A172 (cell line): ENCODE results near the gene GLDC. TPM values are rescaled to one million over a fixed set of nuclear protein-coding genes. Genes with fewer than 3 reads are reported as not detected.
"Not testable (repeated sequence)": the region's sequence is repeated elsewhere in the genome, so short reads cannot be mapped to it uniquely, and the experiment has no call there.

Experiments
- DNase-seq: peaks from one replicate; pipeline ENCODE4 v3.0.0-alpha.2; 2015; ENCODE audit warnings: low spot score
- total RNA-seq: library from RNA; depleted of rRNA; stranded (reverse); fragments of >200 nt; shearing (Covaris generic); gene quantifications from 2 replicates; pipeline ENCODE4 v1.2.3, GENCODE V29; 2014

GLDC gene
- total RNA-seq, 1 experiment from 2014 or later: 2.9 TPM

DNA sequence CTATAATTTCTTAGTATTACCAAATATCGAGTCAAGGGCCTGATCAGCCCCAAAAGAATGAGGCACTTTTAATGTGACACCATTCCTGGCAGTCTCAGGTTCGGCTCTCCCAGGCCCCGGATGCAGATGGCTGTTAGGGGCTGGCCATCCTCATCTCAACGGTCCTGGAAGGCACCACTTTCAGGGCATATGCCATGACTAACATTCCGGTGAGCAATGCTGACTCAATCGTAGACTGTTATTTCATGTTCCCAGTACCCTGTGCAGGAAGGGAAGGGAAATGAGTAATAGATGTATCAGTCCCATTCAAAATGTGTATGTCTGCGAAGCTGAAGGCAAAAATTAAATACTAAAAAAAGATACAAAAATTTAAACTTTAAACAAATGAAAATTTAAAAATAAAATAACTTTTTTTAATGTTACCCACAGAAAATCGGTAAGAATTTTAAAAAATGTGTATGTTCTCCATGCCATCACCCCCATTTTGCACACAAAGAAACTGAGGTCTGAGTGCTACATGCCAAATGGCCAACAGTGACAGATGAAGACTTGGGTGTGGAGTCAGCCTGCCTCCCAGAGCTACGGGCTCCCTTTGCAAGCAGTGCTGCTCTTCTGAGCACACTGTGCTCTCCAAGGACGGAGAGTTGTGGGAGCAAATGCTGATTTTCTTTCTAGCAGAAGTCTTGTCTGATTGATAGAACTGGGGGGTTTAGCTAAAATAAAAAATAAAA, 79.0 kb downstream of the GLDC start:
- DNase-seq: peak; percentile 96

DNA sequence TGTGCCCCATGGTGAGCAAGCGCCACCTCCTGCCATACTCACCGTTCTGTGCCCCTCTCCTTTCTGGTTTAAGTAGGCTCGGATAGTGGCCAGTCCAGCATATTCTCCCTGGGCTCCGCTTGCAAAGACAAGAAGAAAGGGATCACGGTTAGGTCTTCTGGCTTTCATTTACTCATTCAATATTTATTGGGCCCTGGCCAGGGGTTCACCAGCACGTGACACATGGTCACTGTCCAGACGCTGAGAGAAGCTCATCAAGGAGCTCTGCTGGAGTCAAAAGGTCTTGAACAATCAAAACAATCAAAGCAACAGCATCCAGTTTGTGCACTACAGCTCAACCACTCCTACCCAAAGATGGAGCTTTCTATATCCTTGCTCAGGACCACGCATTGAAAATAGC, 80.2 kb downstream of the GLDC start:
- DNase-seq: no peak

DNA sequence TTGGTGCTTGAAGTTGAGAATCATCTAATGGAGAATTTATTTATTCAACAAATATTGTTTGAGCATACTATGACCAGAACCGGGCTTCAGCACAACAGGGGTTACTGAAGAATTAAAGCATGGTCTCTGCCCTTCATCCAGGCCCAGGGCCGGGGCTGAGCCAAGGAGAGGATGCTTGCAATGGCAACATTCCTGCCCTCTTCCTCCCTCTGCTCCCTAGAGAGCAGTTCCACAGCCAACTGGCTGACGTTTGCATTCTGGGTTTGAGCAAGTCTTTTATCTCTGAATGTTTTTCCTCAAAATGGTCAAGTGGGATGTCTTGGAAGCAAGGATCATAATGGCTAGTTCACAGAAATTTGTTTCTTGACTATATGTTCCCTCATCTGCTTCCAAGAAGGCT, 80.7 kb downstream of the GLDC start:
- DNase-seq: no peak

DNA sequence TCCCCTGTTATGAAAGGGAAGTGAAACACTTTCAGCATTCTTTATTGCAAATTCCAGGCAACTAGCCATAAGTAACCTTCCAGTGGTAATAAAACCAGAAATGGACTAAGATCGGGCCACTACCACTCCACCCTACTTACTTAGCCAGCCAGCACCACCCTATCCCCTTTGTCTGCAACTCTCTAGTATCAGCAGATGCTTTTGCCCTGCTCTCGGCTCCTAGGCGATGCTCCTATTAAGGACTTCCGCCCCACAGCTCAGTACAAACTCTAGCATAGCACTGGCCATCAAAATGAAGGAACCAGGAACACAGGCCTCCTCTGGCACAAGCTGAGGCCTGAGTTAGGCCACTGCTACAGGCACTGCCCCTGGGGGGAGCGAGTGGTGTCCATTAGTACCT, 81.2 kb downstream of the GLDC start:
- peak; percentile 53 for DNase-seq

DNA sequence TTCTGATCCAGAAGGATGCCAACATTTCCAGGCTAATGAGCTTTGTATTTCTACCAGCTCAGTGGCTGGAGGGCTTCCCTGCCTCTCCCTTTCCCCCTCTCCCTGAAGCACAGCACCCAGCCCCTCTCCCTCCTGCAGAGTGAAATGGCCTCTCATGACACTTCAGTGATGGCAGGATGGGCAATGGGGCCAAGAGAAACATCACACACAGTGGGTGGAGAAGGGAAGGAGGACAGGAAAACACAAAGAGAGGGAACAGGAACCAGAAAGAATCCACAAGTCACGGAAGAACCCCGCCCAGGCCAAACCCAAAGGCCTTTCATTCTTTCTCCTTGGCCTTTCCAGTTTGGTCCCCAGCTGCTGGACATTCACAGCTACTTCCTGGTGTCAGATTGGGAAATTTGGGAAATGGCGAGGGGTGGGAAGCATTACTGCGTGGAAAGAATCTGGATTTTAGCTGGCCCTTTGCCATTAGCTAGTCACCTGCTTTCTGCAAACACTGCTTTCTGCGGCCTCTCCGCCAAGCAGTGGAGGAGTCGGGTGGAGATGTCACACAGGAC, 82.6 kb downstream of the GLDC start:
- DNase-seq: no peak

DNA sequence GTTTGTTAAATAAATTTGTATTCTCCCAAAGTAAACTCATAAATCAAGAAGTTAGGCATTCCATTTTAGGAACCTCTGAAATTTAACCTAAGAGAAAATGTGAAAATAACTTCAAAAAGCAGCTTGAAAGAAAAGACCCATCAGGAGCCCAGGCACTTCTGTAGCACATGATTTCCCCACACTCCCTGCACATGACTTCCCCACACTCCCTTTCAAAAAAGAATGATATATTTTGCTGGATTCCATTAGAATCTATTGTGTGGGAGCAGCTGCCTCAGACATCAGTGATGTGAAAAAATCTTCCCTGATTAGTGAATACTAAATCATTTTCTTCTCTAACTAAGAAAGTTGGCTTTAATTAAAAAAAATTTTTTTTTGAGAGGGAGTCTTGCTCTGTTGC, 83.3 kb downstream of the GLDC start:
- no peak for DNase-seq

DNA sequence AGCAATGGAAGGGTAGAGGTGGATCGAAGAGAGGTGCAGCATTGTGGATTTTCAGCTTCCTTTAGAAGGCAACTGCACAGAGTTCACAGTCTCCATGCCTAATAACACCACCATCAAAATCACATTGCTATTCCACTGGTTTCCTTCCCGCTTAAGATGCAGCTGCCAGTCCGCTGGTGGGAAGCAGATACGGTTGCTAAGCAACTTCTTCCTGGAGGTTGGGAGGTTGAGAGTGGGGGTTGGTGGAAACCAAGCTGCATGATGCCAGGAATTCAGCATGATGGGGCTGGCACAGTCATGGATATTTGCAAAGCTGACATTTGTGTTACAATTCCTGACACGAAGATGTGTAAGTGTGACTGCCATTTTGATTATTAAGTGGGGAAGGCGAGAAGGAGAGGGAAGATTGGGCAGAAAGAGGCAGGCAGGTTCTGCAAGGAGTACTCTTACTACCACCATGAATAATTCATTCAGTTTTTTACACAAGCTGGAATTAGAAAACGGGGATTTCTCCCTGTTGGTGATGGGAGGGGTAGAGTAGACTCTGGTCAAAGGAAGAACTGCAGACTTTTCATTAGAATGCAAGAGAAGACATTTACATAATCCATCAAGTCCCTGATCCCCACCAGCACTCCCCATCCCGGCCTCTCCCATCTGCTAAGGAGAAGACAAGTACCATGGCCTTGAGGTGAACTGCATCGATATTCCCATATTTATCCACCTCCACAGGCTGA, 87.5 kb downstream of the GLDC start:
- DNase-seq: no peak

DNA sequence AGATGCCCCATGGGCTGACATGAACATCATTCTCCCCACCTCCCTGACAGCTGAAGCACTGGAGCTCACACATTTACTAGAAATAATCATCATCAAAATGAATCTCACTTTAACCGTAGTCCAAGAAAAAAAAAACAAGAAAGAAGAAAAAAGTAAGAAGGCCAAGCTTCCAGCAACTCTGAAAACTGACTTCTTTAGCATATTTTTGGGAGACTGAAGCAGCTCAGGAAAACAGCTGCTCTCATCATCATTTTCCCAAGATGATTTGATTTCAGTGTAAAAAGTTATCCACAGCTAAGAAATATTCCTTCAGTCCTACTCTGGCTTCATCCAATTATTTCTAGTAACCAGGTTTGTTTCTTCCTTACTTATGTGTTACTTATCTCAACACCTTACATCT, 91.7 kb downstream of the GLDC start:
- DNase-seq: no peak

DNA sequence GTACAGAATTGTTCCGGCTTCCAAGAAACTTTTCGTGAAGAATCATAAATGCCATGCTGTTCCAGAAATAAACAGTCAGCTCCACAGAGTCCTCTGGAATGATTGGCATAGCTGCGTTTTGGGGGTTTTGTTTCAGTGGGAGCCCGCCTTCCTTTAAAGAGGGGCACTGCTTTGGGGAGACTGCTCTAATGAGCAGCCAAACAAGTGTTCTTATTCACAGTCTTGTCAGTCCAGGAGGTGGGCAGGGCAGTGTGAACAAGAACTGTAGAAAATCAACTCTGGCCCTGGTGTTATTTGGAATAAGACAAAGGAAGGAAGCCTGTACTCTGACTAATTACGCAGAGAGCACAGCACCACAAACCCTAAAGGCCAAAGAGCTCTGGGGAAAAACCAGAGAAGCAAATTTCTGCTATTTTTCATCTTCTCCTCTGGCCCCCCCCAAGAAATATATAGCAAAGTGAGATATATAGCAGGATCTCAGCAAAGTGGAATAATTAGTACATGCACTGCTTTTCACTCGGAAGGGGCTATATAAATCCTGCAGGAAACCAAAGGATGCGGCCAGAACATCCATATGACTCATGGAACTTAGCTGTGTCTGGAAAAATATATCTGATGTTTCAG, 92.9 kb downstream of the GLDC start:
- DNase-seq: peak; percentile 36

DNA sequence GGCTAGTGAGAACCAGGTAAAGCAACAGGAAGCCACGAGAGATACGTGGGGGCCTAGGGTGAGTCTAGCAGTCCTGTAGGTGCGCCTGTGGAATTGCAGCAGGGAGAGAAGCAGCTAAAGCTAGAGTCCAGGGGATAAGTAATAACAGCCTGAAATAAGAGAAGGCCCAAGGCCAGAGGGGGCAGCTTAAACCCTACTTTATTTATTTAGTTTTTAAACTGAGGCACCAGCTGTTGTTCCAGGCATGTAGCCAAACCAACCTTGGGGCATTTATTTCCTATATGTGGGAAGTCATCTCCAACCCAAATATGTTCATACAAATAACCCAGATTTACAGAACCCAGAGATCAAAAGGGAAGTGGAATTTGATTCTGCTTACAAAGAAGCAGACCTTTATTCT, 93.5 kb downstream of the GLDC start:
- DNase-seq: peak; percentile 8

DNA sequence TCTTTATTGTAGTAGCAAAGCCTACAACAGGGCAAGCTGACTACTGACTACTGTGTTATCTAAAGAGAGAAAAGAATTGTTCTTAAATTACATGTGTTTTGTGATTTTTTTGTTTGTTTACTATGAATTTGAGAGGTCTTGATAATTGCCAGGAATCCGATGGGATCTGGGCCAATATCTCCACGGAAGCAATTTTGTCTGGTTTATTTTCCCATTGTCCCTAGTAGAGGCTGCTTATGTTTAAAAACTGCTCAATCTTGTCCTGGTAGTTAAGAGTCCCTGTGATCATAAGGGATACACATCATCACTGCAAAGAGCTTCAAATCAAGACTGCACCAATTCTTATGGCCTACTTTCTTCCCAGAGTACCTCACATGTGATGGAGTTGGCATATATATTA, 94.4 kb downstream of the GLDC start:
- DNase-seq: no peak

DNA sequence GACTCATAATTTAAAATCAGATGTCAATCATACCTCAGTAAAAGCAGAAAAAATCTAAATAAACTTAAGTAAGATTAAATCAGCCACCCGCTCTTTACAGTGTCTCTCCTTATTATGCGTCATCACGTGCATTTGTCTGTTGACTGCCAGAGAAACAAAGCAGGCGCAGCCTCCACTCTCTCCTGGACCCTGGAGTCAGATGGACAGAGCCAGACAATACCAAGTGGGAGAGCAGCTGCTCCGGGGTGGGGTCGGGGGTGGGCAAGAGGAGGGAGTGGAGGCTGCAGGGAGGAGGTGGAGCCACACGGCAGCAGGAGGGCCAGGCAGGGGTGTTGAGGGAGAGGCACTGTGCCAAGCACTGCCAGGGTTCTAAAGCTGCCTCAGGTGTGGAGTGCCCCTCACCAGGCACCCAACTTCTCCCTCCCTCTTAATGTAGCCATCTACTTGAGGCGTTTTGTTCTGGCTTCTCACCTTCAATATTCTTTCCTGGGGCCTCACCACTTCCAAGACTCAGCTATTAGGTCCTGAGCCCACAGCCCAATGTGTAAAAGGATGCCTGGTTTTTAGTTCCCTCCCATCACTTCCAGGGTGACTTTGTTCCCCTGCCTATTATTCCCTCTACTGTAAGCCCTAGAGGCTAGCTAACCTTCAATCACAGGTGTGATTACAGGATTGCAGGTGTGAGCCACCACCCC, 96.3 kb downstream of the GLDC start:
- no peak for DNase-seq

DNA sequence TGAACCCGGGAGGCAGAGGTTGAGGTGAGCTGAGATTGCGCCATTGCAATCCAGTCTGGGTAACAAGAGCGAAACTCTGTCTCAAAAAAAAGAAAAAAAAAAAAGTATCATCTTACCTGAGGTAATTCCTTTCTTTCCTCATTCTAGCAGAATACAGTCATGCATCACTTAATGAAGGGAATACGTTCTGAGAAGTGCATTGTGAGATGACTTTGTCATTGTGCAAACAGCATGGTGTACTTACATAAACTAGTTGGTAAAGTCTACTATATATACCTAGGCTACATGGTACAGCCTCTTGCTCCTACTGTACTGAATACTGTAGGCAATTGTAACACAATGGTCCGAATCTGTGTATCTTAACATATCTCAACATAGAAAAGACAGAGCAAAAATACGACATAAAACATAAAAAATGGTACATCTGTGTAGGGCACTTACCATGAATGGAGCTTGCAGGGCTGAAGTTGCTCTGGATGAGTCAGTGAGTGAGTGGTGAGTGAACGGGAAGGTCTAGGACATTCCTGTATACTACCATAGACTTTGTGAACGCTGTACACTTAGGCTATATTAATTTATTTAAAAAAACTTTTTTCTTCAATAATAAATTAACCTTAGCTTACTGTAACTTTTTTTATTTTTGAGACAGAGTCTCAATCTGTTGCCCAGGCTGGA, 100.4 kb downstream of the GLDC start:
- DNase-seq: no peak

DNA sequence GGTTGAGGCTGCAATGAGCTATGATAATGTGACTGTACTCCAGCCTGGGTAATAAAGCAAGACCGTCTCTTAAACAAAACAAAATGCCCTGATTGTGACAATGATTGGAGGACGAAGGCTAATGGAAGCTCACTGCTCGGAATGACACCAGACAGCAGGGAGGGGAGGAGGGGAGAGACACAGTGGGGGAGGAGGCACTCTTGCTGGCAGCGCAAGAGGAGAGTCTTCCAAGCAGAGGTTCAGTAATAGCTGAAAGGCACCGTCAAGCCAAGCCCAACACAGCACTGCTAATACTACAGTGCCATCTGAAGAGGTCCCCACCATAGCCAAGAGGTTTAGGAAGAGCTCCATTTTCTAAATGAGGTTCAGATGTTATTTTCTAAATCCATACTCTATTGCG, 102.3 kb downstream of the GLDC start:
- DNase-seq: no peak

DNA sequence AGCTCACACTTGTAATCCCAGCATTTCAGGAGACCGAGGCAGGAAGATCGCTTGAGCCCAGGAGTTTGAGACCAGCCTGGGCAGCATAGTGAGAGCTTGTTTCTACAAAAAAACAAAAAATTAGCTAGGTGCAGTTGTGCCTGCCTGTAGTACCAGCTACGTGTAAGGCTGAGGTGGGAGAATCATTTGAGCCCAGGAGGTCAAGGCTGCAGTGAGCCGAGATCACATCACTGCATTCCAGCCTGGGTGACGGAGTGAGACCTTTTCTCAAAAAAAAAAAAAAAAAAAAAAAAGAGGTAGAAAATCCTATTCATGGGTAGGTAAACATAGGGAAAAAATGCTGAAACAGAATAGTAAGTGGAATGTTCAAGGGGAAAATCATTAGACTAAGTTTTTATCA, 102.9 kb downstream of the GLDC start:
- DNase-seq: not testable (repeated sequence)

DNA sequence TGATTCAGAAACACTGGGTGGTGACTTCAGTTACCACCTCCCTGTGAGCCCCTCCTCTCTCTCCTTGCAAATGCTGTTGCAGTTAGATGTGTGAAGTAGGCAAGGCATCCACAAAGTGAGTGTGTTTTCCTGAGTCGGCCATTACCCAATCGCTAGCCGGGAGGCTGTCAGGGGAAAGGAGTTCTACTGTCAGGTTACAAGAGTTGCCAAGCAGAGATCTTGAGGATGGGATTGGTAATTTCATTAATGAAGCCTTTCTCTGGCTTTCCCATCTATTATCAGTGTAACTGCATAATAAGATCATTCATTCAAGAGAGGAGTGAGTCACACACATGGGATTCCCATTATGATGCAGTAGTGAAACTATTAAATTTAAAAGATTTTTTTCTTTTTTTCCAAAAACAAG, 106.9 kb downstream of the GLDC start:
- DNase-seq: peak; percentile 33

DNA sequence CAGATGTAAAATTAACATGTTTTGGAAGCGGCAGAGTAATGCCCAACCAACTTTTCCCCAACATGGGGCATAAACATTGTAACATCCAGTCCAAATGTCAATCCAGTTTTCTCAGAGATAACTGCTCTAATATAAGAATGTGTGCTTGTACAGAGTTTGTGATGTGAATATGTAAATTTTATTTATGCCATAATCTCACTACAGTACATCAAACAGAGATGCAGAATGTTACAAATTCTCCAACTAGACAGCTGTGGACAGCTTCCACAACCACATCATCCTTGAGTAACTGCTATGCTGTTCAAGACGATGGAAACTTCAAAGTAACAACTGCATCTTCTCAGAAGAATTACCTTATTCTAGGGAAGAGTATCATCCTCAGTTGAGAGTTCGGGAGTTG, 109.9 kb downstream of the GLDC start:
- DNase-seq: no peak

DNA sequence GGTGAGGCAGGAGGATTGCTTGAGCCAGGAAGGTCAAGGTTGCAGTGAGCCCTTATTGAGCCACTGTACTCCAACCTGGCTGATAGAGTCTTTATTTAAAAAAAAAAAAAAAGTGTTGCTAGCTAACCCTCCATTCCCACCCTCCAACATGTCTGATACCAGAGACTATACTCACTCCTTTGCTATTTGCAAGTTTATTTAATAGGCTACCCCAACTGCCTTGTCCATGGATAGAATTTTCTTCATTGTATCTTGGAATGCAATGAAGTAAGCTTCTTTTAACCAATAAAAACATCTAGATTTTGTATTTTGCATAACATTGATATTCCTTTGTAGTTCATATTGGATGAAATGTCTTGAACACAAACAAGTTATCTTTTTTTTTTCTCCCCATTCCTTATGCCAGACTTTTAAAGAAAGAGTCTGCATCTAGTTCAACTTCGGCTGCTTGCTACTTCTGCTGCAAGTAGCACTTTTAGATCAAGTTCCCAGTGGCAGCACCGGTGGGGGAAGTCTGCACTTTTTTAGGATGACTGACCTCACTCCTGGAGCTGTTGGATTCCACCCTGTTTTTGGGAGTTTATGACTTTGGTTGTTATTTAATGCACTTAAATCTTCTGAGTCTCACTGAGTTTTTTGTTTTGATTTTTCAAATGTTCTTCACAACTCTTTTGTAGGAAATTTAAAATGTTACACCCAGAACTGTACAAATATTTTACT, 120.0 kb downstream of the GLDC start:
- no peak for DNase-seq

DNA sequence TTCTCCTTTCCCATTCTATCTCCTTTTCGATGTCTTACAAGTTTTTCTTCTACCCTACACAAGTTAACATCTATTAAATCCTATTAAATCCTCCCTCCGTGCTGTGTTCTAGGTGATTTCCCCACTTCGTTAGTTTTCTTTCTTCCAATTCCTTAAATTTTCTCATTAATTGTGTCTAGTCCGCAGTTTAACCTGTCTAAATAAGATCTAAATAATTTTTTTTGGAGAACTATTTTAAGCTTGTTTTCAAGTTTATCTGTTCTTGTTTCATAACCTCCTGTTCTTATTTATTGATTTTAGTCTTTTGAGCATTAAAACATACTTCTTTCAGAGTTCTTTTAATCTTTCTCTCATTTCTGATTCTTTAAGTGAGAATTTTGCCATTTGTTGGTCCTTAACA, 123.3 kb downstream of the GLDC start:
- DNase-seq: no peak

DNA sequence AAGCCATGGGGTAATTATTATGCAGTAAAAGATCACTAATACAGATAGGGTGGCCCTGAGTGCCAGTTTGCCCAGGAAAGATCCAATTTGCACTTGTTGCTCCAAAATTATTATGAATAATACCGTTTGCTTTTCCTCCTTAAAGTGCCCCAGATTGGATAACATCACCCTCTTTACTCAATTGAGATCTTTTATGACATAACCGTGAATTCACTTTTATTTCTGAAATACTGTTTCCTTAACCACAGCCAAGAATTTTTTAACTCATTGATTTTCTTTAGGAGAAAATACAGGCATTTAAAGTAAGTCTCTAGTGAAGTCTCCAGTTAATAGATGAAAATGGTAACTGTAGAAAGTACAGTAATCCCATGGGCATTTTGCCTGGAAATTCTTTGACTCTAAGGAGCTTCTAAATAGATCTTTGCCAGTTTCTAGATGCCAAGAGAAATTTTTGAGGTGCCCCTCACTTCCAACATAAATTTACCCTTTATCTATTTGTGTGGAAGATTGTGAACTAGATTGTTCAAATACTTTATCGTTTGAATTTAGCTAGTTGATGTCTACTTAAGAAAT, 133.4 kb downstream of the GLDC start:
- DNase-seq: peak; percentile 5

DNA sequence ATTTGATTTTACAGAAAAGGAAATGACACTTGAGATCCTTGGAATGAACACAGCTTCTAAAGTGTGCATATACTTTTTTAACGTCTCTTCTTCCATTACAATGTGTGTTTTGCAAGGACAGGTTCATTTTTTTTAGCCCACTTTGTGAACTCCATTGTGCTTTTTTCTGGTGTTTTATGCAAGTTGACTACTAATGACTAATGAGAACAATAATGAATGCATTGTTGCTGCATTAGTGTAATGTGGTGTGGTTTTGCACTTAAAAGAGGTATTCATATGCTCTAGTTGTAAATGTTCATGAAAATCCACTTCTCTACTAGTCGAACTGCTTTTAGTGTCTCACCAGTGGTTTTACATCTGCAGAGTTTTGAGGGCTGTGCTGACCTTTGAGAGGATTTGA, 139.0 kb downstream of the GLDC start:
- DNase-seq: no peak
